GM19455 (cell line): ENCODE data around the gene LARGE1.

Source experiments
- ATAC-seq: cut with Tn5 transposase; IDR thresholded peaks from one replicate; pipeline ENCODE4 v1.9.1; 2021; ENCODE audit not compliant: unreplicated experiment

The LARGE1 gene

DNA sequence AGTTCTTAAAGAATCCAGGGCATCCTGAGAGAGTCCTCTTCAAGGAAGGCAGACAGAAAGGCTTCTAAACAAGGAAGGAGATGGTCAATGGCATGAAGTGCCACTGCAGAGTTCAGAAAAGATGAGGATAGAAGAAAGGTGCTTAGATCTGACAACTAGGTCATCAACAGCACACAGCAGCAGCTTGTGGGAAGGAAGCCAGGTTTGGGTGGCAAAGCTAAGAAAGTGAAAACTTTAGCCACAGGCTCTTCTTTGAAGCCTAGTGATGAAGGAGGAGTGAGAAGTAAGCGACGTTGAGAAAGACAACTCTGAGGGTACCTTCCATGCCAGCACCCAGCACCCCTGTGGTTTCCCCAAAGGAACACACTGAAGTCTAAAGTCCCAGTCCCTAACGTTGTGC, 92.0 kb downstream of the LARGE1 start:
- ATAC-seq: no peak

DNA sequence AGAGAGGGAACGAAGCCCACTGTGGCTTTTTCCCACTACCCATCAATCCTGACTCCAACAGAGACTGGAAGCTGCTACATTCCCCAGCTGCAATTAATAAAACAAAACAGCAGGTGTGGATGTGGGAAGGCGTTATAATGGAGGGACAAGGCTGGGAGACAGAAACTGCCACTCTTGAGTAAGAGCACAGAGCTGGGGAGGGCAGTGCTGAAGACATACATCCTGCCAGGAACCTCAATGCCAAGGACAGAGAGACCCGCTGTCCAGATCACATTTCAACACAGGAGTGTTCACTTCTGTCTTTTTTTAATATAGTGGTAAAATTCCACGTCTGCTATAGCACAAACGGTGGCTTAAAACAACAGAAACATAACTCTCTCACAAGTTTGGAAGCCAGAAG, 94.5 kb downstream of the LARGE1 start:
- ATAC-seq: no peak

DNA sequence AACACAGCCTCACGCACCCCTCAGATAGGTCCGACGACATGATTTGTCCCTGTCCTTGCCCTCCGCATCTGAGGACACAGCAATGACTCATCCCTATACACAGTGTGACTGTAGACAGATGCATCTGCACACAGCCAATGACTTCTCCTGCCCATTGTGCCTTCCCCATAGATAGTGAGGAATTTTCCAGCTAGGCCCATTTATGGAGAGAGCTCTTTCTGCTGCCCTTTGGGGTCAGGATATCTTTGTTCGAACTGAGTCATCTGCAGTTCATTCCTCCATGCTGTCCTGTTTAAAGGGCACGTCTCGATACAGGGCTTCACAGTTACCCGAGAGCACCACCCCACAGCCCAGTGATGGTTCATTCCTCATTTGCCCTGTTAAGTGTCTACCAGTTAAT, 96.7 kb downstream of the LARGE1 start:
- ATAC-seq: no peak

DNA sequence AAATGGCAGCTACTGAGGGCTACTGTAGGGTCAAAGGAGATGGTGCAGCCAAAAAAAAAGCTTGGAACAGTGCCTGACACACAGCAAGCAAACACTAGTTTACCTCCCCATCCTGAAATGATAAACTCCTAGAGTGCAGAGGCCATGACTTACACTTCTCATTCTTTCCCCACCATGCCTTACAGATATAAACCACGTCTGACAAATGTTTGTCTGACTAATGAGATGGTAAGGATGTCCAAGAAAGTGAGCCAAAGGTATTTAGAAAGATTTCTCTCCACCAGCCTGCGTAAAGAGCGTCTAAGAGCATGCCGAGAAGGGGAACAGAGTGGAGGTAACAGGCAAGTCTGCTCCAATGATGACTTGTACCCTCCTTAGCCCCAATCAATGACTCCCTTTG, 99.0 kb downstream of the LARGE1 start:
- ATAC-seq: no peak

DNA sequence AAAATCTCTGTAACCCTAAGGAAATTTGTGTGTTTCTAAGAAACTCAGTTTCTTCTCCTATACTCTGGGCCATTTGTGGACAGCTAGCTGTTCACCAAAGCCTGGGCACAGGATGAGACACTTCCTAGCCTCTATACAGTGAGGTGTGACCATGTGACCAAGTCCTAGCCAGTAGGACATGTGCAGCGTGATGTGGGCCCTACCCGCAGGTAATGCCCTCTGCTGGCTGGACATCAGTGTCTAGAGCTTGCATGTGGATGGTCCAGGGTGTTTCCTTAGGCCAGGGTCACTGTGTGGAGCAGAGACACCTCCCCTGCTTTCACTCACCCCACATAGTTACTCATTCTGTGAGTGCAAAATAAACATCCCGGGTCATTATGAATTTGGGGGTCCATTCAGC, 100.5 kb downstream of the LARGE1 start:
- no peak for ATAC-seq

DNA sequence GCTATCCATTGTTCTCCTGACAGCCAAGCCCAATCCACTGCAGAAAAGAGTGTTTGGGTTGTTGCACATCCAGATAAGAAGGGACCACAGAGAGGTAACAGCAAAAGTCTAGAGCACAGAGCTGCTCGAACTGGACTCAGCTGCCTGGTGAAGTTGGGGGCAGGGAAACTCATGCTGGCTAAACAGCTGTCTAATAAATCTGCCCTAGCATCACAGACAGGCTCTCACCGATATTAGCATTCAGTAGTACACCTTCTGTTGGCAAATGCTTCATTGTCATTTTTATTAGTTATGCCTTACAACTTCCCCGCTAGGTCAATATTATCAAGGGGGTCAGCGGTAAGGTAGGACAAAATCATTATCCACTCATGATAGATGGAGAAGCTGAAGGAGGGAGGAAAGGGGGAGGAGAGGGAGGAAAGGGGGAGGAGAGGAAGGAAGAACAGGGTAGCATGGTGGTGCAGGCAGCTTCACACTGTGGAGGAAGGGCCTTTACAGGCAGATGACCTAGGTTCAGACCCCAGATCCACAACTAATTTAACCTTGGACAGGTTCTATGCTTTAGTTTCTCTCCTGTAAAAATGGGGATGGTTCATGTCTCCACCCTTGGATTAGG, 102.7 kb downstream of the LARGE1 start:
- no peak for ATAC-seq

DNA sequence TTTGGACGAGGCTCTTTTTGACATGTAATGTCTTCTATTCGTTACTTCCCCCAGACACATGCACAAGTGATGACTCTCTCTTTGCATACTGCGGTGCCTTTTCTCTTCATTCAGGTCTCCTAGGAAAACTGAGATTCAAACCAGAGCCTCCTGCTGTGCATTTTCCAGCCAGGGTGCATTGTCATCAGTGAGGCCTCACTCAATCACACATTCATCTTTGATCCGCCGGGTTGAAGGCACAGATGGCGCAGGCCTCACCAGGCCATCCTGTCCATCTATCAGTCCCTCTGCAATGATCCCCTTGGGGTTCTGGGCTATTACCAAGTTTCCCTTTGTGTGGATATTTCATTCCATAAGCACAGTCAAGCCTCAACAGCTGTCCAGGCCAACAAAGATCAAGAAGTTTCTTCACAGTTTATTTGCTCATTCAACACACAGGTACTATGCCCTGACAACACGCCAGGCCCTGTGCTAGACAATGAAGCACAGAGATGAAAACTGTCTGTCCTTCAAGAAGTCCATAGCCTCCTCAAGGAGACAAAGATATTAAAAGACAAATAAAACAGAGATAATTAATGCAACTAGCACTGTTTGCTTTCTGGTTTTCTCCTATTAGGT, 107.8 kb downstream of the LARGE1 start:
- ATAC-seq: no peak

DNA sequence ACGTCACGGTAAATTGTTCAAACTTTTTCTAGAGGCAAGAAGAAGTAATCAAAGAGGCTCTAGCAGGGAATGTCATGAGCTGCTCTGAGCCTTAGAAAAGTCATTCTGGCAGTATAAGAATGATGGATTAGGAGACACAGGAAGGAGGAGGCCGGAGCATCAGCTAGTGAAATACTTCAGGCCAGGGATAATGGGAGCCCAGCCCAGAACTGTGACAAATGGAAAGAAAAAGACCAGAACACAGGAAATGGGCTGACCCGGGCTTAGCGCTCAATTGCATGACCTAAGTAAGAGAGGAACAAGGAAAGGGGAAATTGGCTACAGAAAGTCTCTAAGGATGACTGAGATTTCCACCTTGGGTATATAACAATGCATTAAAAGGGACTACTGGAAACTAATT, 108.6 kb downstream of the LARGE1 start:
- ATAC-seq: no peak

DNA sequence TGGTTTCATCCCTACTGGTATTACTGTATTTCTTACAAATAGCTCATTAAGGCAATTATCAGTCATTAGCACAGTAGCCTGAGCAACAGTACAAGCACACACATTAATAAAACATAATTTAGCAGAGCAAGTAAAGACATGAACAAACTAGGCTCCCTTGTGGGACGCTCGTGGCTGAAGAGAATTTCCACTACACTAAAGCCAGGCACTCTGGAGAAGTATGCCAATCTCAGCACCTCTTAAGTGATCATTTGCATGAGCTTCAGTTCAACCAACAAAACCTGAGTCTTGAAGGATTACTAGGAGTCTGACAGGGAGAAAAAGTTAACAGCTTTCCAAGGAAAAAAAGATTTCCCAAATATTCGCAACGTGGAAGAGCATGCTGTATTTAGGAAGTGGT, 109.1 kb downstream of the LARGE1 start:
- ATAC-seq: no peak

DNA sequence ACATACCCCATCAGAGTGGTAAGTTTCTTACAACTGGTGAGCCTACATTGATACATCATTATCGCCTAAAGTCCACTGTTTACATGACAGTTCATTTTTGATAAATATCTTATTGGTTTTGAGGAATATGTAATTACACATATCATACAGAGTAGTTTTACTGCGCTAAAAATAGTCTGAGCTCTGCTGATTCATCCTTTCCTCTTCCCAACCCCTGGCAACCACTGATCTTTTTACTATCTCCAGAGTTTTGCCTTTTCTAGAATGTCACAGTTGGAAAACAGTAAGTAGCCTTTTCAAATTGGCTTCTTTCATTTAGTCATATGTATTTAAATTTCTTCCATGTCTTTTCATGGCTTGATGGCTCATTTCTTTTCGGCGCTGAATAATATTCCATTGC, 112.8 kb downstream of the LARGE1 start:
- ATAC-seq: no peak

DNA sequence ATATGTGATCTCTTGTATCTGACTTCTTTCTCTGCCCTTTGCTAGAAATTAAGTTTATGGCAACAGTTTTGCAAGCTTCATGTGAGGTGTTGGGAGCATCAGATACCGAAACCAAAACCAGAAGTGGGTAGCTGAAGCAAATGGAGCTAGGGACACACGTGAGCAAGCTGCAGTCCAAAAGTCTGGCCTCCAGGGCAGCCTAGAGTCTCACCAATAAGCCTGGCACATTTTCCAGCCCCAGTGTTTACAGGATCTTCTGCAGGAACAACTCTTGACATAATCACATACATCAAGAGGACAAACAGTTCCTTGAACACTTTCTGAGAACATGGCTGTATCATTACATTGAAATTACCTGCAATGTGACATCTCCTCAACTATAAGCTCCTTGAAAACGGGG, 114.1 kb downstream of the LARGE1 start:
- ATAC-seq: no peak

DNA sequence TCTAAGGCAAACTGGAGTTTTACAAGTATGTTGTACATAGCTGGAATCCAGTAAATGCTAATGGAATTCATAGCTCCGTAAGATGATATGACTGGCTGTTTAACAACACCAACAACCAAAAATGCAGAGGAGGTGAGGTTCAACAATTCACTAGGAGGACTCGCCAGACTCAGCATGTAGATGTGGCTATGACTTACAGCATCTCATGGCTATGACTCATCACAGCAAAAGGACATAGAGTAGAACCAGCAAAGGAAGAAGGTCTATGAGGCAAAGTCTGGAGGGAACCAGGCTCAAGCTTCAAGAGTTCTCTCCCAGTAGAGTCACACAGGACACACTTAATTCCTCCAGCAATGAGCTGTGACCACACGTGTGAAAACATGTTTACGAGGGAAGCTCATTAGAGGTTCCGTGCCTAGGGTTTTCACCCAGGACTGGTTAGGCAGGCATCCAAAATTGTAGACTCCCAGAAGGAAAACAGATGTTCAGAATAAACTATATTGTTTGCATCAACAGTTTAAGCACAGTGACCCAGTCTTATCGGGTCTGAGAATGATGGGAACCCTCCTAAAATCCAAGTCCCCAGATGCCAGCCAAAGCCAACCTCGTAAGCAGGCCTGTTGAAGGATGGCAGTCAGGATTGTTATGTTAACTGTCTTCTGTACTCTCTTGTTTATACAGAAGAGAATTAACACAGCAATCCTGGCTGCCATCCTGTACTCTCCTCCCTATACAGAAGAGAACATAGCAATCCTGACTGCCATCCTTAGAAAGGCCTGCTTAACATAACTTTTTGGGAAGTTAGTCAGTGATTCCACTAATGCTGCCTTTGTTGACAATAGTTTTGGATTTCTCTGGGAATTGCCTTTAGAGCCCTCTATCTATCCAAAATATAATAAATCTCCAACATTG, 116.6 kb downstream of the LARGE1 start:
- no peak for ATAC-seq

DNA sequence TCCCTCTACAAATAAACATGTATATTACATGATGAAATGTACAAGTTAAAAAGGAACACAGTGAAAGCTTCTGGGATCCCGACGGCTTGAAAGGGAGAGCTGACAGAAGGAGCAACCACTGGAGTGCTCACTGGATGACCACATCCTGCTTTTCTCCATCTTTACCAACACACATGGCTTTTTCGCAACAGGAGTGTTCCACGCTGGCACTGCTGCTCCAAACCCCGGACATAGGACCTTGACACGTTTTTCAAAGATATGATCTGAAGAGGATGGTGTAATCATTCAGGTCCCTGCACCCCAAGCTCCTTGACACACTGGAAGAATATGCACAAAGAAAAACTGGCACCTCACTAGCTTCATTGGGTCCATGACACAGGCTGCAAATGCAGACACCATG, 121.9 kb downstream of the LARGE1 start:
- no peak for ATAC-seq

DNA sequence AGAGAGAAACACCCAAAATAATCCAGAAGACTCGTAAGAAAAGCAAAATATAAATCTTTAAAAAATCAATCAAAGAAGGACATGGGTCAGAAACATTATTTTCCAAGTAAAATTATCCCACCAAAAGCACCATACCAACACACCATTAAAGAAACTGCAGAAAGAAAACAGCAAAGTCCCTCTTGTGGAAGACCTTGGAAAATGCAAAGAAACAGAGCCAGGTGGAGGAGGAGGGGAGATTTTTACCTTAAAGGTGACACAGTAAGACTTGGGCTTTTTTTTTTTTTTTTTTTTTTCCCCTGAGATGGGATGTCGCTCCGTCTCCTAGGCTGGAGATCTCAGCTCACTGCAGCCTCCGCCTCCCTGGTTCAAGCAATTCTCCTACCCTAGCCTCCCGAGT, 123.8 kb downstream of the LARGE1 start:
- ATAC-seq: no peak

DNA sequence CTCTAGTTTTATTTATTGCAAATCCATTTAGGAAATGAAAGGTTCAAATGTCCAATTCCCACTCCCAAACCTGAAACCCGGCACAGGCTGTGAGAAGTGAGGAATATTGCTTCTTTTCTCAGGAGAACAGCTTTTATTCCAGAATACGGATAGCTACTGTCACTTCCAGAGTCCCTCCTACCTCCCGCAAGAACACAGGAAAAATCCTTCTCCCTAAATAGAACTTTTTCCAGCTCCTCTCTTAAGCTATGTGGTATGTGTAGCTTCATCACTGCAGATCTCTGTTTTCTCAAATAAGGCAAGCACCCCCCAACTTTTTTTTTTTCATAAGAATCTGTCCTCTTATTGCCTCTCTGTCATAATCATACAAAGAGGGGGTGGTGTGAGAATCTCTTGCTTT, 126.8 kb downstream of the LARGE1 start:
- no peak for ATAC-seq

DNA sequence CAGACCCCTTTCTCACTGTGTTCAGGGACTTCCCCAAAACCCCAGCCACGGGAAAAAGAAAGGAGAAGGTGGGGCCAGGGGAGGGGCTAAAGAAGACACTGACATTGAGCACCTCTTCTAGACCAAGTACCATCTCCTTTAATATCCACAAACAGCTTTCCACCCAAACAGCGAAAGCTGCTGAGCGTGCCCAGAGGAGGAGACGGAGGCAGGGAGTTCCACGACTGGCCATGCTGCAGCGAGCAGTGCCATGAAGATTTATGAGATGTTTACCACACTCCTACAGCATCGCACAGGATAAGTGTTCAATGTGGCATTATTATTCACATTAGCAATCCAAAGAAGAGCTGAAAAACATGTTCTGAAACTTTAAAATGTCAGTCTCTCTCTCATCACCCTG, 127.4 kb downstream of the LARGE1 start:
- ATAC-seq: no peak

DNA sequence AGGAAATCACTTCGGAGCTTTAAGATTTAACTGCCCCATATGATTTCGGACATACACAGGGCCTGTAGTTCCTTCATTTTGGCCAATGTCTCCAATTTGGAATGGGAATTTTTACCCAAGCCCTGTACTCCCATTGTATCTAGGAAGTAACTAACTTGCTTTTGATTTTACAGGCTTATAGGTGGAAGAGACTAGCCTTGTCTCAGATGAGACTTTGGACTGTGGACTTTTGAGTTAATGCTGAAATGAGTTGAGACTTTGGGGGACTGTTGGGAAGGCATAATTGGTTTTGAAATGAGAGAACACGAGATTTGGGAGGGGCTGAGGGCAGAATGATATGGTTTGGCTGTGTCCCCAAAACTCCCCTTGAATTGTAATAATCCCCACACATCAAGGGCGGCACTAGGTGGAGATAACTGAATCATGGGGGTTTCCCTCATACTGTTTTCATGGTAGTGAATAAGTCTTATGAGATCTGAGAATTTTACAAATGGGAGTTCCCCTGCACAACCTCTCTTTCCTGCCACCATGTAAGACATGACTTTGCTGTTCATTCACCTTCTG, 130.5 kb downstream of the LARGE1 start:
- ATAC-seq: no peak

DNA sequence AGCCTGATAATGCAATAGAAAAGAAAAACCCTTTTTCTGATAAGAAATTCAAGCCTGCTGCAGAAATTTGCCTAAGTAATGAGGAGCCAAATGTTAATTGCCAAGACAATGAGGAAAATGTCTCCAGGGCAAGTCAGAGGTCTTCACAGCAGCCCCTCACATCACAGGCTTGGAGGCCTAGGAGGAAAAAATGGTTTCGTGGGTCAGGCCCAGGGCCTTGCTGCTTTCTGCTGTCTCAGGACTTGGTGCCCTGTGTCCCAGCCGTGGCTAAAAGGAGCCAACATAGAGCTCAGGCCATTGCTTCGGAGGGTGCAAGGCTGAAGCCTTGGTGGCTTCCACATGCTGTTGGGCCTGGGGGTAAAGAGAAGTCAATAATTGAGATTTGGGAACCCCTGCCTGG, 131.3 kb downstream of the LARGE1 start:
- no peak for ATAC-seq

DNA sequence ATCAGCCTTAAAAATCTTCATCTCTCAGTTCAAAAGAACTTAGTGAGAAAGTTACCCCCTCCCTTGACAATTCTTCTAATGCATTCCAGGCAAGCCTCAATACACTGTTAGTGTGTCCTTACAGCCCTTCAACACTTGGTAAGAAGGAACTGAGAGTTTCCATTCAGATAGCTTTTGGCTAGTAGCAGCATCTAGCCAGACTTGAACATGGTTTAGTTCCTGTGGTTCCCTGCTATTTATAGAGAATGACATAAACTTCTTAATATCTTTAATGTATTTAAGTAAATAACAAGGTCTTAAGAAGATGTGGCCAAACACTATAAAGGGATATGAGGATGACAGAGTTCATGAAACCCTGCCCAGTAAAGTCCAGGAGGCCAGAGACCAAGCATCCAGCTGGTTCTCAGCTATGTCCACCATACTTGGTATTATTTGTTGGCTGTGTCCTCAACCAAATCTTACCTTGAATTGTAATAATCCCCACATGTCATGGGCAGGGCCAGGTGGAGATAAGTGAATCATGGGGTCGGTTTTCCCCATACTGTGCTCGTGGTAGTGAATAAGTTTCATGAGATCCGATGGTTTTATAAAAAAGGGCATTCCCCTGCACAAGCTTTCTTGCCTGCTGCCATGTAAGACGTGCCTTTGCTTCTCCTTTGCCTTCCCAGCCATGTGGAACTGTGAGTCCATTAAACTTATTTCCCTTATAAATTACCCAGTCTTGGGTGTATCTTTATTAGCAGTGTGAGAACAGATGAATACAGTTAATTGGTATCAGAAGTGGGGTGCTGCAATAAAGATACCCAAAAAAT, 132.4 kb downstream of the LARGE1 start:
- ATAC-seq: no peak

DNA sequence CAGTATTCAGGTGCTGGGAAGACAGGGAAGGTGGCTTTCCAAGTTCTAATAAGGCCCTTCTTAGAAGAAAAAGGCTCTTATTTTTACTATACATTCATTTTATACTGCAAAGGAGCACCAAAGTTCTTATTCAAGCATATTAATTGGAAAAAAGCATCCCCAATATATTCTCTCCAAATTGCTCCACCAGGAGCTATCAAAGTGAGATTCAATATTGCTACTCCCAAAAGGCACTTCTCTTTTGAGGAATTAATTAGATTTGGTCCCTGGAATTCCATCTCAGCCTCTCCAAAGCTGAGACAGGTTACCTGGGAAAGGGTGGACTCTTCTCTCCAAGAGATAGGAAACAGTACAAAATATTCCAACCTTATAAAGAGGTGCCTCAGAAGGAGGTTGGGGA, 134.1 kb downstream of the LARGE1 start:
- ATAC-seq: no peak
